A673 (cell line): ENCODE measurements around the gene VENTX.

ENCODE experiments used
- EZH2 ChIP-seq: fragments of 200-600 bp; sonication (generic); IDR thresholded peaks from 2 replicates; pipeline ENCODE4 v1.6.1; 2017; ENCODE audit warnings: borderline replicate concordance, low read depth, mild to moderate bottlenecking, mixed read lengths, antibody characterized with exemption, low read length; ENCODE audit not compliant: poor library complexity, severe bottlenecking
- TF ChIP-seq, protein P1 (sequence below): fragments of 300-800, 200-600 bp; sonication (generic); conservative IDR thresholded peaks from 2 replicates; pipeline ENCODE4 v1.5.1; 2017; ENCODE audit warnings: low read depth, mild to moderate bottlenecking, antibody characterized with exemption, low read length, moderate library complexity, mixed read lengths

GRCh38 chr10:133199488-133199885 is 38.2 kb upstream of the VENTX start:
- TF ChIP-seq, protein P1, sequence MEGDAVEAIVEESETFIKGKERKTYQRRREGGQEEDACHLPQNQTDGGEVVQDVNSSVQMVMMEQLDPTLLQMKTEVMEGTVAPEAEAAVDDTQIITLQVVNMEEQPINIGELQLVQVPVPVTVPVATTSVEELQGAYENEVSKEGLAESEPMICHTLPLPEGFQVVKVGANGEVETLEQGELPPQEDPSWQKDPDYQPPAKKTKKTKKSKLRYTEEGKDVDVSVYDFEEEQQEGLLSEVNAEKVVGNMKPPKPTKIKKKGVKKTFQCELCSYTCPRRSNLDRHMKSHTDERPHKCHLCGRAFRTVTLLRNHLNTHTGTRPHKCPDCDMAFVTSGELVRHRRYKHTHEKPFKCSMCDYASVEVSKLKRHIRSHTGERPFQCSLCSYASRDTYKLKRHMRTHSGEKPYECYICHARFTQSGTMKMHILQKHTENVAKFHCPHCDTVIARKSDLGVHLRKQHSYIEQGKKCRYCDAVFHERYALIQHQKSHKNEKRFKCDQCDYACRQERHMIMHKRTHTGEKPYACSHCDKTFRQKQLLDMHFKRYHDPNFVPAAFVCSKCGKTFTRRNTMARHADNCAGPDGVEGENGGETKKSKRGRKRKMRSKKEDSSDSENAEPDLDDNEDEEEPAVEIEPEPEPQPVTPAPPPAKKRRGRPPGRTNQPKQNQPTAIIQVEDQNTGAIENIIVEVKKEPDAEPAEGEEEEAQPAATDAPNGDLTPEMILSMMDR = no peak
- no peak for TF ChIP-seq EZH2
